HG03442 (cell line): Measurements from ENCODE around the gene INAFM2.

Source experiments
- ATAC-seq: cut with Tn5 transposase; IDR thresholded peaks from one replicate; pipeline ENCODE4 v1.9.1; 2021; ENCODE audit warnings: mild to moderate bottlenecking, moderate library complexity; ENCODE audit not compliant: unreplicated experiment

The INAFM2 gene

DNA sequence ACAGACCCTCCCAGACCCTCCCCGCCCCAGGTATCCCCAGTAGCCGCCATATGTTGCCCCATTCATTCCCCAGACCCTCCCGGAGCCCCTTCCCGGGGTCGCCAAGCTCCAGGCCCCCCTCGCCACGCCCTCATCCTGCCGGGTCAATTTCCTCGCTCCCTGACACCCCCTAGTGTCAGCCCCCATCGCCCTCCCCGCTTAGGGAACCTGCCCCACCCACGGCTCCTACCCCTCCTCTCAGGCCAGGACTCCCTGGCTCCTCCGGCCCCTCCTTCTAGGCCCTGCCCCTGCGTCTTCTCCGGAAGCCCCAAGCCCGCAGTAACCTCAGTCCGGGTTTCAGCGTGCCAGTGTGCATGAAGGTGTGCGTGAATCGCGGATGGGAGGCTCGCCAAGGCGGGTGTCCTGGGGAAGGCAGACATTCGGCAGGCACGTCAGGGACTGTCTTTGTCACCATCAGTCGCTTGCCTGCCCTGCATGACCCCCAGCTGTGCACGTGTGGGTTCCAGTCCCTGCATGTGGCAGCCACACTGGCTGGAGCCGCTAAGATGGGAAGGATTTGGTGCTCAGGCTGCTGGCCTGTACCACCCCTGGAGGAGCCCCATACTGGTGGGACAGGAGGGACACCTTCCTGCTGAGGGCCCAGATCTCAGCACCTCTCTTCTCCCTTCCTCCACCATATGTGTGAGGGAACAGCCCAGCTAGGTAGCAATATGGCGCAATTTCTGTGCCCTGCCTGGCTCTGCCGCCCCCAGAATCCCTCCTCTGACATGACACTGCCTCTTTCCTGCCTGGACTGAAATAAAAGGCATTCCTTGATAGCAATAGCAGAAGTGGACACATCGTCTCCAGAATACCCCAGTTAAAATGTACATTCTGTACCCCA is 35.2 kb downstream of the INAFM2 start:
- ATAC-seq: no peak

GRCh38 chr15:40360015-40360414 is 36.5 kb downstream of the INAFM2 start:
- no peak for ATAC-seq

DNA sequence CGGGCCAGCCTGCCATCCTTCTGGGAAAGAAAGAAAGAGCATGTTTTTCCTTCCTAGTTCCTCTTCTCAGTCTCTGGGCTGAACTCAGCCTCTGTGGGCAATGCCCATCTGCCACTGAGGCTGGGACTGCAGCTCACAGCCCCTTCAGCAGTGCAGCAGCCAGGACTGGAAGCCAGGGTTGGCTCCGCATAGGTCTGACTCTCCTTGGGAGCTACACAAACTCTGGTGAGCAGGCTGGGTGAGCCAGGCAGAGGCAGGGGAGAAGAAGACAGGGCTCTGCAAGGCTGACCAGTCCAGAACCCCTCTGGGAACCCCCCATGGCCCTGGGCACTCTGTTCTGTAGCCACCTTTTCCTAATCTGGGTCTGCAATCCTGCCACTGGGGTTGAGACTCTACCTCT is 38.1 kb downstream of the INAFM2 start:
- ATAC-seq: no peak

DNA sequence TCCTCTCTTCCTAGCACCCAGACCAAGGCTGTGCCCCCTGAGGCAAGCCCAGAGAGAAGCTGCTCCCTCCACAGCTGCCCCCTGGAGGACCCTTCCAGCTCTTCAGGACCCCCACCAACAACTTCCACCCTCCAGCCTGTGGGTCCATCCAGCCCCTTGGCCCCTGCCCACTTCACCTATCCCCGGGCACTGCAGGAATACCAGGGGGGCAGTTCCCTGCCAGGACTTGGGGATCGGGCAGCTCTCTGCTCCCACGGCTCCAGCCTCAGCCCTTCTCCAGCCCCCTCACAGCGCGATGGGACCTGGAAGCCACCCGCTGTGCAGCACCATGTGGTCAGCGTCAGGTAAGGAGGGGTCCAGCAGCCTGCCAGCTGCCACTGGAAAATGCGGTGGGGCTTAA is 40.1 kb downstream of the INAFM2 start:
- ATAC-seq: no peak

GRCh38 chr15:40364251-40364650 is 40.8 kb downstream of the INAFM2 start:
- ATAC-seq: no peak

- no peak for ATAC-seq
Measured at GRCh38 chr15:40365016-40365415, 41.5 kb downstream of the INAFM2 start.

GRCh38 chr15:40365624-40366456 is 42.3 kb downstream of the INAFM2 start:
- no peak for ATAC-seq

GRCh38 chr15:40366457-40367370 is 43.2 kb downstream of the INAFM2 start:
- ATAC-seq: no peak

DNA sequence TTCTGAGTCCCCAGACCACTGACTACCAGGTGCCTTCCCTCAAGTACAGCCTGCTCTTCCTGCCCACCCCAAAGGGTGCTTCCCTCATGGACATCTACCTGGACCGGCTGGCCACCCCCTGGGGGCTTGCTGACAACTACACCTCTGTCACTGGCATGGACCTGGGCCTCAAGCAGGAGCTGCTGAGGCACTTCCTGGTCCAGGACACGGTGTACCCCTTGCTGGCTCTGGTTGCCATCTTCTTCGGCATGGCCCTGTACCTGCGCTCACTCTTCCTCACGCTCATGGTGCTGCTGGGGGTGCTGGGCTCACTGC is 43.8 kb downstream of the INAFM2 start:
- no peak for ATAC-seq

DNA sequence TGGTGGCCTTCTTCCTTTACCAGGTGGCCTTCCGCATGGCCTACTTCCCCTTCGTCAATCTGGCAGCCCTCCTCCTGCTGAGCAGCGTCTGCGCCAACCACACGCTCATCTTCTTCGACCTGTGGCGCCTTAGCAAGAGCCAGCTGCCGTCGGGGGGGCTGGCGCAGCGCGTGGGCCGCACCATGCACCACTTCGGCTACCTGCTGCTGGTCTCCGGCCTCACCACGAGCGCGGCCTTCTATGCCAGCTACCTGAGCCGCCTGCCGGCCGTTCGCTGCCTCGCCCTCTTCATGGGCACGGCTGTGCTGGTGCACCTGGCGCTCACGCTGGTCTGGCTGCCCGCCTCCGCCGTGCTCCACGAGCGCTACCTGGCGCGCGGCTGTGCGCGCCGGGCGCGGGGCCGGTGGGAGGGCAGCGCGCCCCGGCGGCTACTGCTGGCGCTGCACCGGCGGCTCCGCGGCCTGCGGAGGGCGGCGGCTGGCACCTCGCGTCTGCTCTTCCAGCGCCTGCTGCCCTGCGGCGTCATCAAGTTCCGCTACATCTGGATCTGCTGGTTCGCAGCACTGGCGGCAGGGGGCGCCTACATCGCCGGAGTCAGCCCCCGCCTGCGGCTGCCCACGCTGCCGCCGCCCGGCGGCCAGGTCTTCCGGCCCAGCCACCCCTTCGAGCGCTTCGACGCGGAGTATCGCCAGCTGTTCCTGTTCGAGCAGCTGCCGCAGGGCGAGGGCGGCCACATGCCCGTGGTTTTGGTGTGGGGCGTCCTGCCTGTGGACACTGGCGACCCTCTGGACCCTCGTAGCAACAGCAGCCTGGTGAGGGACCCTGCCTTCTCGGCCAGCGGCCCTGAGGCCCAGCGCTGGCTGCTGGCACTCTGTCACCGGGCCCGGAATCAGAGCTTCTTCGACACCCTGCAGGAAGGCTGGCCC is 44.5 kb downstream of the INAFM2 start:
- peak; percentile 82 for ATAC-seq

DNA sequence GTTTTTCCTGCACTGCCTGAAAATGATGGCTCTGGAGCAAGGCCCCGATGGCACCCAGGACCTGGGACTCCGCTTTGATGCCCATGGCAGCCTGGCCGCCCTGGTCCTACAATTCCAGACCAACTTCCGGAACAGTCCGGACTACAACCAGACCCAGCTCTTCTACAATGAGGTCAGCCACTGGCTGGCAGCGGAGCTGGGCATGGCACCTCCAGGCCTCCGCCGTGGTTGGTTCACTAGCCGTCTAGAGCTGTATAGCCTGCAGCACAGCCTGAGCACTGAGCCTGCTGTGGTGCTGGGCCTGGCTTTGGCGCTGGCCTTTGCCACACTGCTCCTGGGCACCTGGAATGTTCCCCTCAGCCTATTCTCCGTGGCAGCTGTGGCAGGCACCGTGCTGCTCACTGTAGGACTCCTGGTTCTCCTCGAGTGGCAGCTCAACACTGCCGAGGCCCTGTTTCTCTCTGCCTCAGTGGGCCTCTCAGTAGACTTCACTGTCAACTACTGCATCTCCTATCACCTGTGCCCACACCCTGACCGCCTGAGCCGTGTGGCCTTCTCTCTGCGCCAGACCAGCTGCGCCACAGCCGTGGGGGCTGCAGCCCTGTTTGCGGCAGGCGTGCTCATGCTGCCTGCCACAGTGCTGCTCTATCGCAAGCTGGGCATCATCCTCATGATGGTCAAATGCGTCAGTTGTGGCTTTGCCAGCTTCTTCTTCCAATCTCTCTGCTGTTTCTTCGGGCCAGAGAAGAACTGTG is 45.4 kb downstream of the INAFM2 start:
- no peak for ATAC-seq

DNA sequence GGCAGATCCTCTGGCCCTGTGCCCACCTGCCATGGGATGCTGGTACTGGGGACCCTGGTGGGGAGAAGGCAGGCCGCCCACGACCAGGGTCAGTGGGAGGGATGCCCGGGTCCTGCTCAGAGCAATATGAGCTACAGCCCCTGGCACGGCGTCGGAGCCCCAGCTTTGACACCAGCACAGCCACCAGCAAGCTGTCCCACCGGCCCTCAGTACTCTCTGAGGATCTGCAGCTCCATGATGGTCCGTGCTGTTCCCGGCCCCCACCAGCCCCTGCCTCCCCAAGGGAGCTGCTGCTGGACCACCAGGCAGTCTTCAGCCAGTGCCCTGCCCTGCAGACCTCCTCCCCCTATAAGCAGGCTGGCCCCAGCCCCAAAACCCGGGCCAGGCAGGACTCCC is 46.0 kb downstream of the INAFM2 start:
- no peak for ATAC-seq

DNA sequence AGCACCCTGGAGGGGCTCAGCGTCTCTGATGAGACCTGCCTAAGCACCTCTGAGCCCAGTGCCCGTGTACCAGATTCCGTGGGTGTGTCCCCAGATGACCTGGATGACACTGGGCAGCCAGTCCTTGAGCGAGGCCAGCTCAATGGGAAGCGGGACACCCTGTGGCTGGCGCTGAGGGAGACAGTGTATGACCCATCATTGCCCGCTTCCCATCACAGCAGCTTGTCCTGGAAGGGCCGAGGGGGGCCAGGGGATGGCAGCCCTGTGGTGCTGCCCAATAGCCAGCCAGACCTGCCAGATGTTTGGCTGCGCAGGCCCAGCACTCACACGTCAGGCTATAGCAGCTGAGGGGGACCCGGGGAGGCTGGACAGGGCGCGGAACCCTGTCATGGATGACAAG is 46.5 kb downstream of the INAFM2 start:
- no peak for ATAC-seq

DNA sequence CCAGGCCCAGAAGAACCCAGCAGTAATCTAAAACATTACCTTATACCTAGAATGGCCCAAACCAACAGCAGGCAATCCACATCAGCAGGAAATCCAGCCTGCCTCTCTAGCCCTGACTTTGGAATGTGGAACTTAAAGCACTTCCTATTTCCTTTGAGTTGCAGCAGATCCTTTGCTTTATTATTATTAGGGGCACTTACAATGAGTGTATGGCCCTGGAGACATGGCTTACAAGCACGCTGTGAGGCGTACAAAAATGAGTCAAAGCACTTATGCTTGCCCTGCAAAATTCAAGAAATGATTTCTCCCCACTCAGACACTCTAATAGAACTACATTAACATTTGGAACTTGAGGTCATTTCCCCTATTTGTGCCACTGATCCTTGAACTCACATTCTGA is 49.5 kb downstream of the INAFM2 start:
- ATAC-seq: no peak
